Testis (tissue), 2 donors: ENCODE results near the gene STAG1.

ENCODE experiments used
- CTCF ChIP-seq, 3 experiments: fragments of 450-650 bp in 2 of 3; fragments of 200-600 bp in 1 of 3; sonication (generic) in 1 of 3; IDR thresholded peaks; one replicate each; pipeline ENCODE4 v1.5.1; 2016 to 2019; ENCODE audit warnings: antibody characterized with exemption in 3 of 3, mild to moderate bottlenecking in 2 of 3, moderate library complexity in 1 of 3
- POLR2A ChIP-seq: fragments of 450-650 bp; IDR thresholded peaks from one replicate; pipeline ENCODE4 v1.6.1; 2017; ENCODE audit warnings: antibody characterized with exemption, mild to moderate bottlenecking, moderate library complexity

GRCh38 chr3:136630915-136631314, 121.3 kb downstream of the STAG1 start:
- TF ChIP-seq POLR2A: no peak
- TF ChIP-seq CTCF (IDR thresholded peaks at IDR 0.05): no peak
